ENCODE results near the gene ZC2HC1C.

ZC2HC1C gene

DNA sequence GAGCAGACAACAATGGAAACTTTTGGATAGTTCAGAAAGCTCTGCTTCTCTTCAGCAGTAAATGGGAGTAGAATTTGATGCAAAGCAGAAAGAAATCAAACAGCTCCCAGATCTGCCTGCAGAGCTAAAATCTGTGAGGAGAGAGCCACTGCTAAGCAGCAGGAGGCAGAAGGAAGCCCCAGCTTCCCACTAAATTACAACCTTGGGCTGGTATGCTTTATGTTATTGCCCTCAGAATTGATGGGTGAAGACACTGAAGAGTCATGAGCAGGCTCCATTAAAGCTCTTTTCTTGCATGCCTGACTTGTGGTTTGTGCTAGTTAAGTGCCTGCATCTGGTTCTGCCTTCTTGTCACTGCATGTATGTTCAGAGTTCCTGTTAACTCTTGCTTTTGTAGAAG lies 8.4 kb downstream of the ZC2HC1C start:
- Histone ChIP-seq H3K27ac (ENCODE audit: low read length) (no peak overlapping the region), H3K4me1 (ENCODE audit: insufficient read depth, low read length) (no peaks in the 10 kb centered on the region), H3K4me3 (ENCODE audit: low read length) (no peak overlapping the region), H3K27me3 (ENCODE audit: insufficient read depth, low read length) (no peaks in the 10 kb centered on the region), H3K36me3 (ENCODE audit: insufficient read depth, low read depth, low read length) (peaks cover 9% of the 10 kb centered on the region; the same call in 1 of the 2 replicates), H3K9me3 (ENCODE audit: insufficient read depth, low read depth, low read length) (no peaks in the 10 kb centered on the region), H3K9ac (ENCODE audit: low read depth, low read length) (no peak overlapping the region)

DNA sequence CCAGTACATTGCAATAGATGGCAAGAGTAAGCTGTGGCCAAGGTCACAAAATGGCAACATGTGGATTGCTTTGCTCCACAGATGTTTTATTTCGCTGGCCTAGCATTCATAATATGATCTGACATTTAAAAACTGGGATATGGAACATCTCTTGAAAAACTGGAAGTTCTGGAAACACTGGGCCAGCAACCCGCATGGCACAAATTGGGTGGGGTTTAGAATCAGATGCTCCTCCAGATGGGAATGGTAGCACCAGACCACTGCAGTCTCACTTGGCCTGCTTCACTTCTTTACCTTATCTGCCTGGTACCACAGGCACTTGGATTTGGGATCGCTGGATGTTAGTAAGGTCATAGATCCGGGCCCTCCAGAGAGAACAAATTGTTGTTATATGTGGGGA lies 10.1 kb downstream of the ZC2HC1C start:
- Histone ChIP-seq H3K9ac (ENCODE audit: low read depth, low read length) (no peak overlapping the region), H3K27ac (ENCODE audit: low read length) (no peak overlapping the region), H3K4me3 (ENCODE audit: low read length) (no peak overlapping the region), H3K4me1 (ENCODE audit: insufficient read depth, low read length) (no peaks in the 10 kb centered on the region), H3K9me3 (ENCODE audit: insufficient read depth, low read depth, low read length) (no peaks in the 10 kb centered on the region), H3K36me3 (ENCODE audit: insufficient read depth, low read depth, low read length) (peaks cover 25% of the 10 kb centered on the region), H3K27me3 (ENCODE audit: insufficient read depth, low read length) (no peaks in the 10 kb centered on the region)

DNA sequence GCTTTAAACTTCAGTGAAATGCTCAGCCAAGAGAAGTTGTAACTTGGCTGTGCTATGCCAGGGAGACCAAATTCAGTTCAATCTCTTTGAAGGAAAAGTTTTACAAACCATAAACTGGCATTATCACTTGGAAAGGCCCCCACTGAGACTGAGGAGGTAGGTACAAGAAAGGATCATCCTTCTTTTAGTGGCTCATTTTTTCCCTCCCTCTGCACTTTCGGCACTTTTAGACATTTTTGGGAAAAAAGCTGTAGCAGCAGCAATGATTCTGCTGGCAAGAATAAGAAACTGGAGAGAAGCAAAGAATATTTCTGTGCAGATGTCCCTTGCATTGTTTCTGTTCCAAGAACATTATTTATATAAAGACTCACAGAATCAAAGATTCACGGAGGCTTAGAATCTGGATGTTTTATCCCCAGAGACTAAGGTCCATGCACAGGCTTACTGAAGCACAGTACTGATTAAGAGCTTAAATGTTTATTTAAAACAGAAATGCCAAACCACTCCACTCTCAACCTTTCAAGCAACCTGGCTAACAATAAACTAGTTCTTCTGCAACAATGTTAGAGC lies 12.3 kb downstream of the ZC2HC1C start:
- Histone ChIP-seq H3K27ac (ENCODE audit: low read length) (no peak overlapping the region), H3K27me3 (ENCODE audit: insufficient read depth, low read length) (no peaks in the 10 kb centered on the region), H3K4me3 (ENCODE audit: low read length) (no peak overlapping the region), H3K9me3 (ENCODE audit: insufficient read depth, low read depth, low read length) (no peaks in the 10 kb centered on the region), H3K4me1 (ENCODE audit: insufficient read depth, low read length) (no peaks in the 10 kb centered on the region), H3K9ac (ENCODE audit: low read depth, low read length) (no peak overlapping the region), H3K36me3 (ENCODE audit: insufficient read depth, low read depth, low read length) (peaks cover 46% of the 10 kb centered on the region)

DNA sequence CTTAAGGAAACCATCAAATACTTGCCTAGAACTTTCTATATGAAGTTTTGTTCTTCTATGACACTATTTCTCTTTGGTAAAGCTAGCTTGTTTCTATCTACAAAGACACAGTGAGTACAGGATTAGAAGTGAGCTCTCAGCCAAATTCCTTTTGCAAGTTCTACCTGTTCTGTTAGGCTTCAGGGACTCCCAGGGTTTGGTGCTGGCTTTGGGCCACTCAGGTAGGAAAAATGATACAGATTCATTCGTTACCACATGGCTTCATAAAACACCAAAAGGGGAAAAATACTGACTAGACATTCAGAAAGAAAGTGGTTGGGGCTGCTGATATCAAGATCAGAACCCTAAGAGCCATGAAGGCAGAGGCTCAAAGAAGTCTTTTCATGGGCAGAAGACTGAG lies 13.8 kb downstream of the ZC2HC1C start:
- H3K27me3 ChIP-seq (ENCODE audit: insufficient read depth, low read length), result no peaks in the 10 kb centered on the region
- H3K9ac ChIP-seq (ENCODE audit: low read depth, low read length), result no peak overlapping the region
- H3K36me3 ChIP-seq (ENCODE audit: insufficient read depth, low read depth, low read length), result peaks cover 61% of the 10 kb centered on the region
- no peaks in the 10 kb centered on the region for H3K9me3 ChIP-seq (ENCODE audit: insufficient read depth, low read depth, low read length)
- H3K27ac ChIP-seq (ENCODE audit: low read length), result no peak overlapping the region
- H3K4me3 ChIP-seq (ENCODE audit: low read length), result no peak overlapping the region
- no peaks in the 10 kb centered on the region for H3K4me1 ChIP-seq (ENCODE audit: insufficient read depth, low read length)

DNA sequence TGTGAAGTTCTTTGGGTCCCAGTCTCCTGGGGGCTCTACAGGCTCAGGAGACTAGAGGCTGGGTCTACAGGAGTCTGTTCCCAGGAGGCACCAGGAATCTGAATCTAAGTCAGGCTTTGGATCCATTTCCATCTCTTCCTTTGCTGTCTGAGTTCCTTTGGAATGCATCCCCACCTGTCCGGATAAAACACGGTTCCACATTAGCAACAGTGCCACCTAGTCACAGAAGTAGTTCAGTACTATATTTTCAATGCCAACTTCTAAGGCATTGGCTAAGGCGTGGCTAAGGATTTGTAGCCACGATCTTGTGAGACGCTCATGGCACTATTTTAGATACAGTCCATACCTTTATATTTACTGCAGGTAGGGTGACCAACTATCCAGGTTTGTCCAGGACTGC lies 15.1 kb downstream of the ZC2HC1C start:
- Histone ChIP-seq H3K36me3 (ENCODE audit: insufficient read depth, low read depth, low read length) (peaks cover 64% of the 10 kb centered on the region), H3K9ac (ENCODE audit: low read depth, low read length) (no peak overlapping the region), H3K27me3 (ENCODE audit: insufficient read depth, low read length) (no peaks in the 10 kb centered on the region), H3K4me1 (ENCODE audit: insufficient read depth, low read length) (no peaks in the 10 kb centered on the region), H3K9me3 (ENCODE audit: insufficient read depth, low read depth, low read length) (no peaks in the 10 kb centered on the region), H3K4me3 (ENCODE audit: low read length) (no peak overlapping the region), H3K27ac (ENCODE audit: low read length) (no peak overlapping the region)

DNA sequence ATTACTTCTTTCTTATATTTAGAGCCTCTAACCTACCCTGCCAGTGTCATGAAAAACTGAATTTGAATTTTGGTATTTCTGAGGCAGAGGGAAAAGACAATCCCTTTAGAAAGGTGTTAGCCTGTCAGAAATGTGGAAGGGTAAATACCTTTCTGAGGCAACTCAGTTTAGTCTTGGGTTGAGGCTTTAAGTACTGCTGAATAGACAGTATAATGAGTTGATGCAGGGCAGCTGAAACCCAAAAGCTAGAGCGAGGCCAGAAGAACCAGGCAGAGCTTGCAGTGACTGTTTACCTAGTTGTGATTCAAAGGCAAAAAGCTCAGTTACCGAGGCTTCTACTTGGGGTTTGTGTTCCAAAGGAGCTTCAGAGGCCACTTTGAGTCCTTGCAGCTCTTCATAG lies 18.7 kb downstream of the ZC2HC1C start:
- H3K9me3 ChIP-seq (ENCODE audit: insufficient read depth, low read depth, low read length), result no peaks in the 10 kb centered on the region
- H3K4me1 ChIP-seq (ENCODE audit: insufficient read depth, low read length), result peaks cover 7% of the 10 kb centered on the region; the same call in 1 of the 2 replicates
- peaks cover 66% of the 10 kb centered on the region for H3K36me3 ChIP-seq (ENCODE audit: insufficient read depth, low read depth, low read length)
- no peak overlapping the region for H3K9ac ChIP-seq (ENCODE audit: low read depth, low read length)
- no peak overlapping the region for H3K4me3 ChIP-seq (ENCODE audit: low read length)
- H3K27me3 ChIP-seq (ENCODE audit: insufficient read depth, low read length), result no peaks in the 10 kb centered on the region
- H3K27ac ChIP-seq (ENCODE audit: low read length), result no peak overlapping the region

DNA sequence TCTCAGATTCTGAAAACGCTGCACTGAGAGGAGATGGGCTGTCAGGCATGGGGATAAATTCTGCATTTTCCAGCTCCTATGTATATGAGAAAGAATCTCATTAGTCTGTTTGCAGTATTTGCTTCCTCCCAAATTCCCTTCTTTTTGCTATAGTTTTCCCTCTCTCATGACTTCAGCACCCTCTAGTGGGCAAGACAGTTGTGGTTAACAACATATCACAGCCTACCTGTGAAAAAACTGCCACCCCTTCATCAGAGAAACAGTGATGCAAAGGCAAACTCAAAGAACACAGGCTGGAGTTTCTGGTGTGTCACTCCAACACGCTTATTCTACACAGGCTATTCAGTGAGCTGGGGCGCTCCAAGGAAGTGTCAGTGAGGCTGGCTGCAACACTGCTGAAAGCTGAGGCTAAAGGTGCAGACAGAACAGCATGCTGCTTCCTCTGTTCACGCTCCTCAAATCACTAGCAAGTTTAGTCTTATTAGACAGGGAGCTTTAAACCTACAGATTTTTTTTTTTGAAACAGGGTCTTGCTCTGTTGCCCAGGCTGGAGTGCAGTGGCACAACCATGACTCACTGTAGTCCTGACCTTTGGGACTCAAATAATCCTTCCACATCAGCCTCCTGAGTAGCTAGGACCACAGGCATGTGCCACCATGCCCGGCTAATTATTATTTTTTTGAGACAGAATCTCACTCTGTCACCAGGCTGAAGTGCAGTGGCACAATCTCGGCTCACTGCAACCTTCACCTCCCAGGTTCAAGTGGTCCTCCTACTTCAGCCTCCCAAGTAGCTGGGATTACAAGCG lies 19.3 kb downstream of the ZC2HC1C start:
- Histone ChIP-seq H3K9me3 (ENCODE audit: insufficient read depth, low read depth, low read length) (no peaks in the 10 kb centered on the region), H3K9ac (ENCODE audit: low read depth, low read length) (no peak overlapping the region), H3K27me3 (ENCODE audit: insufficient read depth, low read length) (no peaks in the 10 kb centered on the region), H3K27ac (ENCODE audit: low read length) (no peak overlapping the region), H3K4me1 (ENCODE audit: insufficient read depth, low read length) (peaks cover 7% of the 10 kb centered on the region; the same call in 1 of the 2 replicates), H3K36me3 (ENCODE audit: insufficient read depth, low read depth, low read length) (peaks cover 63% of the 10 kb centered on the region), H3K4me3 (ENCODE audit: low read length) (no peak overlapping the region)

DNA sequence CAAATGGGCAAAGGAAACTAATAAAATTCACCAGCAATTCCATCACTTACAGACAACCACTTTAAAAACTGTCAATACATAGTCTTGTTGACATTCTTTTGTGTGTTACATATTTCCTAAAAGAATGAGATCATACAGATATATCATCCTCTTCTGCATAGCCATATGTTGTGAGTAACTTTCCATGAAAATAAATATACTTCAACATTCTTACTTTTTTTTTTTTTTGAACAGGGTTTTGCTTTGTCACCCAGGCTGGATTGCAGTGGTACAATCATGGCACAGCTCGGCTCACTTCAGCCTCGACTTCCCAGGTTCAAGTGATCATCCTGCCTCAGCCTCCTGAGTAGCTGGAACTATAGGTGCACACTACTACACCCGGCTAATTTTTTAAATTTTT lies 20.9 kb downstream of the ZC2HC1C start:
- Histone ChIP-seq H3K36me3 (ENCODE audit: insufficient read depth, low read depth, low read length) (peaks cover 63% of the 10 kb centered on the region), H3K4me3 (ENCODE audit: low read length) (no peak overlapping the region), H3K9me3 (ENCODE audit: insufficient read depth, low read depth, low read length) (no peaks in the 10 kb centered on the region), H3K4me1 (ENCODE audit: insufficient read depth, low read length) (peaks cover 7% of the 10 kb centered on the region; the same call in 1 of the 2 replicates), H3K9ac (ENCODE audit: low read depth, low read length) (no peak overlapping the region), H3K27ac (ENCODE audit: low read length) (no peak overlapping the region), H3K27me3 (ENCODE audit: insufficient read depth, low read length) (no peaks in the 10 kb centered on the region)

DNA sequence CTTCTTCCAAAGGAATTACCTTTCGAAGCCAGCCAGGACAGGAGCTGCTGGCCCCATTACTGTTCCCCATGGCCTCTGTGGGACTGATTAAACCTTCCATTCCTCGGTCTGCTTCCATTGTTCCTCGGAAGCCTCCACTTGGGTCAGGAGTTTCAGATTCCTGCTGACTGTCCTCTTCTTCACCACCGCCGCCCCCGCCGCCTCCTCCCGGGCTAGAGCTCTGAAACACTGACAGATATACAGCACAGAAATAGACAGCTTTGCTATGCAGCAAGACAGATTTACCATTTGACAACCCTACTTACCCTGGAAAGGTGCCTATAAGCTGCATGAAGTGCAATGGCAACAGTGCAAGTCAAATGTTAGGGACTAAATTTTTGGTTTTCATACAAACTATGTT lies 21.8 kb downstream of the ZC2HC1C start:
- peaks cover 7% of the 10 kb centered on the region; the same call in 1 of the 2 replicates for H3K4me1 ChIP-seq (ENCODE audit: insufficient read depth, low read length)

DNA sequence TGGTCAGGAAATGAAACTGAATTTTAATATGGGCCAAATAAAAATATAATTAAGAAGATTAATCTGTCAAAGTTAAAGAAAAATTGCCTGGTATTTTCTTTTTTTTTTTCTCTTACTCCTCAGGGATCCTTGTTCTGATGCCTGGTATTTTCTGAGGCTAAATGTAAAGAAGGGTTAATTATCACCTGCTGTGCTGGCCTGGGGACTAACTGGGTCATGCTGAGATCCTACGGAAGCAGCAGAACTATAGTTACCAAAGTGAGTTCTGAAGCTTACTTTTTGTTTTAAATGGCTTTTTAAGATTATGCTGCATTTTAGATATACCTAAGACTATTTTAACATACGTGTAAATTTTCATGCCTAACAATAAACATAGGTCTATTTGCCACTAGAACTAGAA lies 23.3 kb downstream of the ZC2HC1C start:
- H3K27me3 ChIP-seq (ENCODE audit: insufficient read depth, low read length), result no peaks in the 10 kb centered on the region
- no peaks in the 10 kb centered on the region for H3K9me3 ChIP-seq (ENCODE audit: insufficient read depth, low read depth, low read length)
- H3K27ac ChIP-seq (ENCODE audit: low read length), result no peak overlapping the region
- no peak overlapping the region for H3K9ac ChIP-seq (ENCODE audit: low read depth, low read length)
- H3K4me3 ChIP-seq (ENCODE audit: low read length), result no peak overlapping the region
- H3K4me1 ChIP-seq (ENCODE audit: insufficient read depth, low read length), result peaks cover 7% of the 10 kb centered on the region; the same call in 1 of the 2 replicates
- peaks cover 65% of the 10 kb centered on the region for H3K36me3 ChIP-seq (ENCODE audit: insufficient read depth, low read depth, low read length)

More for the DNA sequence above, 21.8 kb downstream of the ZC2HC1C start:
- no peak overlapping the region for H3K4me3 ChIP-seq (ENCODE audit: low read length)
- no peak overlapping the region for H3K27ac ChIP-seq (ENCODE audit: low read length)
- no peak overlapping the region for H3K9ac ChIP-seq (ENCODE audit: low read depth, low read length)
- no peaks in the 10 kb centered on the region for H3K9me3 ChIP-seq (ENCODE audit: insufficient read depth, low read depth, low read length)
- H3K36me3 ChIP-seq (ENCODE audit: insufficient read depth, low read depth, low read length), result peaks cover 65% of the 10 kb centered on the region
- H3K27me3 ChIP-seq (ENCODE audit: insufficient read depth, low read length), result no peaks in the 10 kb centered on the region

DNA sequence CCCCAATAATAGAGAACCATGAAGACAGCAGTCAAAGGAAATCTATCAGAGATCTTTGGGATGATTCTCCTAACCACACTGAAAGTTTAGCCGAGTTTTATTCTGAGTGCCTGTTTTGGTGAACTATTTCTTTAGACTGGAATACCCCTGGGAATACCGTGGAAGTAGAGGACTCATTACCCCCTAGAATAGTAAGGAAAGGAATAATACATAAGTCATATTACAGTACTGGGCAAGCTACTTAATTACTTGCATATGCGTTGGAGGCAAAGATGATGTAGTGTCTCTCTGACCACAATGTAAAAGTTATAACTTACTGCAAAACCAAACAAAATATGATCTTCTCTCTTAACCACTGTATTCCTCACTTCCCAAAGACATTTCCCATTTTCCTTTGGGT lies 25.5 kb downstream of the ZC2HC1C start:
- no peak overlapping the region for H3K9ac ChIP-seq (ENCODE audit: low read depth, low read length)
- peaks cover 7% of the 10 kb centered on the region; the same call in 1 of the 2 replicates for H3K4me1 ChIP-seq (ENCODE audit: insufficient read depth, low read length)
- peaks cover 72% of the 10 kb centered on the region for H3K36me3 ChIP-seq (ENCODE audit: insufficient read depth, low read depth, low read length)
- H3K27ac ChIP-seq (ENCODE audit: low read length), result no peak overlapping the region
- no peak overlapping the region for H3K4me3 ChIP-seq (ENCODE audit: low read length)
- H3K9me3 ChIP-seq (ENCODE audit: insufficient read depth, low read depth, low read length), result no peaks in the 10 kb centered on the region
- no peaks in the 10 kb centered on the region for H3K27me3 ChIP-seq (ENCODE audit: insufficient read depth, low read length)

DNA sequence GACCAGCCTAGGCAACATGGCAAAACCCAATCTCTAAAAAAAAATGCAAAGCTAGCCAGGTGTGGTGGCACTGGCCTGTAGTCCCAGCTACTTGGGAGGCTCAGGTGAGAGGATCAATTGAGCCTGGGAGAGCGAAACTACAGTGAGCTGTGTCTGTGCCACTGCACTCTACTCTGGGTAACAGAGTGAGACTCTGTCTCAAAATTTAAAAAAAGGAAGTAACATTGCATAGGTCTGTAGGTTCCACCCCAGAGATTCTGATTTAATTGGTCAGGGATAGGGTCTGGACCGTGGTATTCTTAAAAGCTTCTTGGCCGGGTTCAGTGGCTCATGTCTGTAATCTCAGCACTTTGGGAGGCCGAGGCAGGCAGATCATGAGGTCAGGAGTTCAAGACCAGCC lies 26.2 kb downstream of the ZC2HC1C start:
- Histone ChIP-seq H3K36me3 (ENCODE audit: insufficient read depth, low read depth, low read length) (peaks cover 74% of the 10 kb centered on the region), H3K9ac (ENCODE audit: low read depth, low read length) (no peak overlapping the region), H3K4me1 (ENCODE audit: insufficient read depth, low read length) (peaks cover 7% of the 10 kb centered on the region; the same call in 1 of the 2 replicates), H3K4me3 (ENCODE audit: low read length) (no peak overlapping the region), H3K27me3 (ENCODE audit: insufficient read depth, low read length) (no peaks in the 10 kb centered on the region), H3K27ac (ENCODE audit: low read length) (no peak overlapping the region), H3K9me3 (ENCODE audit: insufficient read depth, low read depth, low read length) (no peaks in the 10 kb centered on the region)
